Testis (tissue), 2 donors: ENCODE measurements around the gene MEG3.

Experiments
- POLR2A ChIP-seq: fragments of 450-650 bp; IDR thresholded peaks from one replicate; pipeline ENCODE4 v1.6.1; 2017; ENCODE audit warnings: antibody characterized with exemption, mild to moderate bottlenecking, moderate library complexity
- TF ChIP-seq, protein P1 (sequence below), 3 experiments: fragments of 450-650 bp in 2 of 3; fragments of 200-600 bp in 1 of 3; sonication (generic) in 1 of 3; IDR thresholded peaks; one replicate each; pipeline ENCODE4 v1.5.1; 2016 to 2019; ENCODE audit warnings: antibody characterized with exemption in 3 of 3, mild to moderate bottlenecking in 2 of 3, moderate library complexity in 1 of 3

DNA sequence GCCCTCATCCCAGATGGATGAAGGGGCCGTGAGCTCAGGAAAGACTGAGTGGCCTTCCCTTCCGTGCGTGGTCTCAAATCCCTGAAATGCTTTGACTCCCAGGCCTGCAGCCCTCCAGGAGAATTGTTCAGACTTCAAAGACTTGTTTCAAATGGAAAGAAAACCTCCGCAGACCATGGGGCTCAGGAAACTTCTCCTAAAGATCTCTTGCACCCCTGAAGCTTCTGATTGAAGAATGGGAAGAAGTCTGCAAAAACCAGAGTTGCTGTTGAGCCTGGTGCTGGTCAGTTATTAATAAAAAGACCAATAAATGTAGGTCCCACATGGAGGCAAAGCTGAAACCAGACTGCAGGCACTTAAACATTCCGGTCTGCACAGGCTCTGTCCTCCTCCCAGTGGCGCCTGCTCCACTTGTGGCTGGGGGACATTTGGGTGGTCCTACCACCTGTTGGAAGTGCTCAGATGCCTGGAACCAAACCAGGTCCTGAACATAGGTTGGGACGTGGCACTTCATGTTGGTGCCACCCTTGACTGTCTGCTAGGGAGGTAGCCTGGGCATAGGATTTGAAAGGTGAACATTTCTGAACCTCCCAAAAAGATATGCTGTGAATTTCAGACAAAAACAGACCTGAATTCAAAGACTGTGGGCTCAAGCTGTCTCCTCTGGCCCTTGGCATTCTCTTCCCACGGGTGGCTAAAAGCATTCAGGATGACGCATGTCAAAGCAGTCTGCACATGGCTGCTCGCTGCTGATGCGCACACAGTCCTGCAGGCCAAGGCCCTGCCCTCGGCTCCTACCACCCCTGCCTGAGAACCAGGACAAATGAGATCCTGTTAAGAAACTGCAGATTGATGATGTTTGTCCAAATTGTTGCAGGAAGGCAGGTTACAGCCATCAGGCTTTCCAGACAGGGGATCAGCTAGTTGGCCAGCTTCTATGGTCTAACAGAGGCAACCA is 36.2 kb upstream of the MEG3 start:
- TF ChIP-seq, protein P1, sequence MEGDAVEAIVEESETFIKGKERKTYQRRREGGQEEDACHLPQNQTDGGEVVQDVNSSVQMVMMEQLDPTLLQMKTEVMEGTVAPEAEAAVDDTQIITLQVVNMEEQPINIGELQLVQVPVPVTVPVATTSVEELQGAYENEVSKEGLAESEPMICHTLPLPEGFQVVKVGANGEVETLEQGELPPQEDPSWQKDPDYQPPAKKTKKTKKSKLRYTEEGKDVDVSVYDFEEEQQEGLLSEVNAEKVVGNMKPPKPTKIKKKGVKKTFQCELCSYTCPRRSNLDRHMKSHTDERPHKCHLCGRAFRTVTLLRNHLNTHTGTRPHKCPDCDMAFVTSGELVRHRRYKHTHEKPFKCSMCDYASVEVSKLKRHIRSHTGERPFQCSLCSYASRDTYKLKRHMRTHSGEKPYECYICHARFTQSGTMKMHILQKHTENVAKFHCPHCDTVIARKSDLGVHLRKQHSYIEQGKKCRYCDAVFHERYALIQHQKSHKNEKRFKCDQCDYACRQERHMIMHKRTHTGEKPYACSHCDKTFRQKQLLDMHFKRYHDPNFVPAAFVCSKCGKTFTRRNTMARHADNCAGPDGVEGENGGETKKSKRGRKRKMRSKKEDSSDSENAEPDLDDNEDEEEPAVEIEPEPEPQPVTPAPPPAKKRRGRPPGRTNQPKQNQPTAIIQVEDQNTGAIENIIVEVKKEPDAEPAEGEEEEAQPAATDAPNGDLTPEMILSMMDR (IDR thresholded peaks at IDR 0.05), result no peak
- no peak for TF ChIP-seq POLR2A
